Lung (tissue), 12 donors: ENCODE measurements around the gene BMPR2. TPM values are rescaled to one million over a fixed set of nuclear protein-coding genes. Genes with fewer than 3 reads are reported as not detected.
"Not testable (repeated sequence)": the region's sequence is repeated elsewhere in the genome, so short reads cannot be mapped to it uniquely, and the experiment has no call there.

Experiments used
- ATAC-seq: fragments of 200-7000 bp; cut with Tn5 transposase; one replicate; pipeline ENCODE4 v1.9.1; 2020; ENCODE audit warnings: moderate number of reproducible peaks; ENCODE audit not compliant: insufficient read depth, low FRiP score
- DNase-seq, 3 donors: peaks; one replicate each; pipeline ENCODE4 v3.0.0-alpha.2; 2013 to 2017
- H3K27ac ChIP-seq, 2 donors: one replicate each; pipeline ENCODE4 v1.5.1; 2013; ENCODE audit warnings: mild to moderate bottlenecking in 2 of 2, moderate library complexity in 2 of 2, control low read depth in 1 of 2, inconsistent platforms in 1 of 2, low read depth in 1 of 2, low read length in 1 of 2
- H3K27me3 ChIP-seq, 3 donors: one replicate each; pipeline ENCODE4 v1.5.1; 2013; ENCODE audit warnings: low read length in 2 of 3; ENCODE audit not compliant: control insufficient read depth in 3 of 3, insufficient read depth in 3 of 3
- H3K36me3 ChIP-seq, 4 donors: one replicate each; pipeline ENCODE4 v1.5.1; 2013; ENCODE audit warnings: low read length in 4 of 4, mild to moderate bottlenecking in 1 of 4, moderate library complexity in 1 of 4; ENCODE audit not compliant: control insufficient read depth in 4 of 4, insufficient read depth in 4 of 4
- H3K4me1 ChIP-seq, 5 donors: one replicate each; pipeline ENCODE4 v1.5.1; 2013; ENCODE audit warnings: low read length in 5 of 5, mild to moderate bottlenecking in 2 of 5, moderate library complexity in 1 of 5; ENCODE audit not compliant: control insufficient read depth in 5 of 5, insufficient read depth in 5 of 5
- H3K4me3 ChIP-seq: one replicate; pipeline ENCODE4 v1.5.1; 2013; ENCODE audit warnings: mild to moderate bottlenecking, control low read depth, moderate library complexity
- H3K9ac ChIP-seq, 2 donors: one replicate each; pipeline ENCODE4 v1.5.1; 2013; ENCODE audit warnings: low read length in 2 of 2, control low read depth in 1 of 2; ENCODE audit not compliant: insufficient read depth in 1 of 2
- H3K9me3 ChIP-seq, 4 donors: one replicate each; pipeline ENCODE4 v1.5.1; 2013; ENCODE audit warnings: low read length in 3 of 4, mild to moderate bottlenecking in 1 of 4, moderate library complexity in 1 of 4; ENCODE audit not compliant: control insufficient read depth in 4 of 4, insufficient read depth in 3 of 4
- WGBS, 2 donors: extraction: QIAGEN DNeasy Blood & Tissue Kit; methylation state at CpG; one replicate each; pipeline ENCODE4 v1.1.7; 2013; 5-methylcytosine and 5-hydroxymethylcytosine counted together
- polyA plus RNA-seq, 2 donors: library from polyadenylated mRNA; stranded (reverse); fragments of 200-250 nt; gene quantifications; one replicate each; pipeline ENCODE4 v1.2.1, GENCODE V29; 2013
- total RNA-seq, 2 donors: library from RNA; depleted of rRNA in 1 of 2; stranded (reverse); fragments of >200 nt in 1 of 2; gene quantifications; one replicate each; pipeline ENCODE4 v1.2.1, GENCODE V29; 2014 to 2021
- TF ChIP-seq, protein P1 (sequence below): IDR thresholded peaks from 2 replicates; pipeline ENCODE4 v1.5.1; 2012; ENCODE audit warnings: mild to moderate bottlenecking; ENCODE audit errors: control extremely low read depth, extremely low read depth
- donor health status: control.
- donor health status: control.
- donor health status: Bipolar disorder and iron deficiency.
- donor health status: healthy.
- donor health status: DM: yes; HTN: yes; CAD: no.

The BMPR2 gene
- total and polyA plus RNA-seq, 4 donors: 11.4 to 107 (median 36.7) TPM

GRCh38 chr2:202344178-202344577 lies 31.9 kb upstream of the BMPR2 start:
- no peak for ATAC-seq
- no peak overlapping the region for H3K9ac ChIP-seq
- H3K4me3 ChIP-seq: no peak overlapping the region
- no peak overlapping the region for H3K27ac ChIP-seq
- no peaks in the 10 kb centered on the region for H3K27me3 ChIP-seq
- WGBS, 2 donors: 50 to 72% methylated on average over 1 of the region's 1 CpG
- TF ChIP-seq, protein P1, sequence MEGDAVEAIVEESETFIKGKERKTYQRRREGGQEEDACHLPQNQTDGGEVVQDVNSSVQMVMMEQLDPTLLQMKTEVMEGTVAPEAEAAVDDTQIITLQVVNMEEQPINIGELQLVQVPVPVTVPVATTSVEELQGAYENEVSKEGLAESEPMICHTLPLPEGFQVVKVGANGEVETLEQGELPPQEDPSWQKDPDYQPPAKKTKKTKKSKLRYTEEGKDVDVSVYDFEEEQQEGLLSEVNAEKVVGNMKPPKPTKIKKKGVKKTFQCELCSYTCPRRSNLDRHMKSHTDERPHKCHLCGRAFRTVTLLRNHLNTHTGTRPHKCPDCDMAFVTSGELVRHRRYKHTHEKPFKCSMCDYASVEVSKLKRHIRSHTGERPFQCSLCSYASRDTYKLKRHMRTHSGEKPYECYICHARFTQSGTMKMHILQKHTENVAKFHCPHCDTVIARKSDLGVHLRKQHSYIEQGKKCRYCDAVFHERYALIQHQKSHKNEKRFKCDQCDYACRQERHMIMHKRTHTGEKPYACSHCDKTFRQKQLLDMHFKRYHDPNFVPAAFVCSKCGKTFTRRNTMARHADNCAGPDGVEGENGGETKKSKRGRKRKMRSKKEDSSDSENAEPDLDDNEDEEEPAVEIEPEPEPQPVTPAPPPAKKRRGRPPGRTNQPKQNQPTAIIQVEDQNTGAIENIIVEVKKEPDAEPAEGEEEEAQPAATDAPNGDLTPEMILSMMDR: no peak
- H3K4me1 ChIP-seq: no peaks in the 10 kb centered on the region
- no peaks in the 10 kb centered on the region for H3K9me3 ChIP-seq
- no peak for DNase-seq
- H3K36me3 ChIP-seq: no peaks in the 10 kb centered on the region

- ATAC-seq (no peak), DNase-seq (no peak)
- Histone ChIP-seq H3K27me3 (no peaks in the 10 kb centered on the region), H3K36me3 (no peaks in the 10 kb centered on the region), H3K4me3 (no peak overlapping the region), H3K9ac (no peak overlapping the region), H3K27ac (no peak overlapping the region), H3K9me3 (no peaks in the 10 kb centered on the region), H3K4me1 (no peaks in the 10 kb centered on the region)
- TF ChIP-seq, protein P1: no peak
- WGBS, 2 donors: 92 to 97% methylated on average over 7 of the region's 7 CpGs
These were observed 29.9 kb upstream of the BMPR2 start for GRCh38 chr2:202346180-202346579.

DNA sequence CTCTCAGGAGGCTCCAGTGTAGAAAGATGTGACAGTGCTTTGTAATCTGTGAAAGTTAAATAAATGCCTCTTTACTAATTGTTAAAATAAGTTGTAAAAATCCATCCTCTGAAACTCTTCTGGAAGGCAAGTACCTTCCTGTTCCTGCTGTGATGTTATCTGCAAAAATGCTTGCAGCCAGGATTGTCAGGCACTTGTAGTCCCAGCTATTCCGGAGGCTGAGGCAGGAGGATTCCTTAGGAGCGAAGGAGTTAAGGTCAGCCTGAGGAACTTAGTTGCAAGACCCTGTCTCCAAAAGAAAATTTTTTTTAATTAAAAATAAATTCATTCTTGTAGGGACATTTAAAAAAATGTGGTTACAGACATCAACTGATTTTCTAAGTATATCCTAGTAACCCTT lies 22.7 kb upstream of the BMPR2 start:
- 88 to 90% methylated on average over 2 of the region's 2 CpGs for WGBS, 2 donors
- no peak for ATAC-seq
- TF ChIP-seq, protein P1: no peak
- Histone ChIP-seq H3K4me3 (no peak overlapping the region), H3K27ac (no peak overlapping the region), H3K36me3 (no peaks in the 10 kb centered on the region), H3K4me1 (peaks cover 0 to 2% (median 0%) of the 10 kb centered on the region in 5 donors), H3K9ac (no peak overlapping the region), H3K9me3 (no peaks in the 10 kb centered on the region), H3K27me3 (no peaks in the 10 kb centered on the region)
- no peak for DNase-seq

DNA sequence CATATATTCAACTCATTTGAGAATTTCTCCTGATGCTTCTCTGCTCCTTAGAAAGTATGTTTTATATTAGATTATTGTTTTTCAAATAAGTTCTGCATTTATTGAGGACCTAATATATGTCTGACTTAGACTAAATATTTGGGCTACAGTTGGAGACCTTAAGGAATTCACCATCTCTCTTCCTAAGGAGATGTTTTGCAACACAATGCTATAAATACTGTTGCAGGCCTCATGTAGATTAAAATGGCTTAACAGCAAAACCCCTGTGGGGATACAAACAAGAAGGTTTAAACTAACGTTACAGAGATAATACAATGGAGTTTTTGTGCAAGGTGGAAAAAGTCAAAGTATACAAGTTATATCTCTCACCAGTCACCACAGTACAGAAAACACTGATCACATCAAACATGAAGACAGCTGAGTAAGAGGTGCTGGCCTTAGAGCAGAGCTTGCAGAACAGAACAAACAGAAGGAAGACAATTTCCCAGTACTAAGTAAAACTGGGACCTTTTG lies 20.1 kb upstream of the BMPR2 start:
- TF ChIP-seq, protein P1: no peak
- no peak overlapping the region for H3K9ac ChIP-seq
- no peaks in the 10 kb centered on the region for H3K36me3 ChIP-seq
- no peak overlapping the region for H3K4me3 ChIP-seq
- ATAC-seq (no peak), DNase-seq (no peak)
- 82 to 94% methylated on average over 1 of the region's 1 CpG for WGBS, 2 donors
- no peaks in the 10 kb centered on the region for H3K9me3 ChIP-seq
- no peak overlapping the region for H3K27ac ChIP-seq
- peaks cover 0 to 7% (median 2%) of the 10 kb centered on the region in 5 donors for H3K4me1 ChIP-seq
- no peaks in the 10 kb centered on the region for H3K27me3 ChIP-seq

GRCh38 chr2:202358924-202359323 lies 17.2 kb upstream of the BMPR2 start:
- not testable (repeated sequence) for H3K4me3 ChIP-seq, H3K9me3 ChIP-seq, H3K9ac ChIP-seq, H3K27ac ChIP-seq, H3K36me3 ChIP-seq, DNase-seq, ATAC-seq, H3K27me3 ChIP-seq
- 97 to 100% methylated on average over 8 of the region's 8 CpGs for WGBS, 2 donors
- H3K4me1 ChIP-seq: peaks cover 0 to 12% (median 2%) of the 10 kb centered on the region in 5 donors
